Stimulated activated memory B cell treated with anti-CD40 and anti-IgM and Interleukin-4, amounts not matched to agents 10 μg/mL and 1 μg/mL and 100 μg/mL, for 72 hours (primary cell): ENCODE data around the gene RCAN3.
"Not testable (repeated sequence)": the region's sequence is repeated elsewhere in the genome, so short reads cannot be mapped to it uniquely, and the experiment has no call there.

Experiments
- ATAC-seq: fragments of 150-1000 bp; cut with Tn5 transposase; 2 replicates; pipeline ENCODE4 v1.10.0; 2021
- H3K27ac Mint-ChIP-seq: one replicate; pipeline ENCODE4 v1.8.0; 2022; ENCODE audit warnings: mild to moderate bottlenecking, mixed read lengths
- H3K27me3 Mint-ChIP-seq: one replicate; pipeline ENCODE4 v1.8.0; 2022; ENCODE audit warnings: mixed read lengths
- H3K36me3 Mint-ChIP-seq: one replicate; pipeline ENCODE4 v1.8.0; 2022; ENCODE audit warnings: mixed read lengths
- H3K4me1 Mint-ChIP-seq: one replicate; pipeline ENCODE4 v1.8.0; 2022; ENCODE audit warnings: mixed read lengths
- H3K4me3 Mint-ChIP-seq: one replicate; pipeline ENCODE4 v1.8.0; 2022; ENCODE audit warnings: mild to moderate bottlenecking, moderate library complexity, mixed read lengths
- H3K9me3 Mint-ChIP-seq: one replicate; pipeline ENCODE4 v1.8.0; 2022; ENCODE audit warnings: mixed read lengths

RCAN3 gene

GRCh38 chr1:24547195-24547594 is 44.6 kb downstream of the RCAN3 start:
- ATAC-seq = no peak
- no peaks in the 10 kb centered on the region for H3K36me3 Mint-ChIP-seq
- no peaks in the 10 kb centered on the region for H3K27me3 Mint-ChIP-seq
- H3K4me1 Mint-ChIP-seq = peaks cover 21% of the 10 kb centered on the region
- no peak overlapping the region for H3K4me3 Mint-ChIP-seq
- H3K27ac Mint-ChIP-seq = peak overlapping the region; percentile 77
- no peaks in the 10 kb centered on the region for H3K9me3 Mint-ChIP-seq

GRCh38 chr1:24548070-24548469 is 45.4 kb downstream of the RCAN3 start:
- ATAC-seq = no peak
- Mint-ChIP-seq H3K4me3 (no peak overlapping the region), H3K27ac (peak overlapping the region; percentile 77), H3K9me3 (no peaks in the 10 kb centered on the region), H3K36me3 (no peaks in the 10 kb centered on the region), H3K27me3 (no peaks in the 10 kb centered on the region), H3K4me1 (peaks cover 20% of the 10 kb centered on the region)

GRCh38 chr1:24549210-24549609 is 46.6 kb downstream of the RCAN3 start:
- H3K9me3 Mint-ChIP-seq, H3K36me3 Mint-ChIP-seq, H3K4me3 Mint-ChIP-seq, ATAC-seq, H3K27me3 Mint-ChIP-seq: not testable (repeated sequence)
- H3K27ac Mint-ChIP-seq = peak overlapping the region; percentile 77
- peaks cover 20% of the 10 kb centered on the region for H3K4me1 Mint-ChIP-seq

- Mint-ChIP-seq H3K9me3 (no peaks in the 10 kb centered on the region), H3K4me3 (no peak overlapping the region), H3K36me3 (no peaks in the 10 kb centered on the region), H3K27me3 (peaks cover 10% of the 10 kb centered on the region), H3K4me1 (peaks cover 27% of the 10 kb centered on the region), H3K27ac (no peak overlapping the region)
- no peak for ATAC-seq
Observed at GRCh38 chr1:24551290-24551959, 48.8 kb downstream of the RCAN3 start.

GRCh38 chr1:24551960-24552571 is 49.4 kb downstream of the RCAN3 start:
- no peak for ATAC-seq
- Mint-ChIP-seq H3K4me1 (peaks cover 27% of the 10 kb centered on the region), H3K27me3 (peaks cover 16% of the 10 kb centered on the region), H3K4me3 (no peak overlapping the region), H3K36me3 (no peaks in the 10 kb centered on the region), H3K27ac (peak overlapping the region; percentile 8), H3K9me3 (no peaks in the 10 kb centered on the region)

GRCh38 chr1:24553931-24554330 is 51.3 kb downstream of the RCAN3 start:
- H3K27me3 Mint-ChIP-seq = peaks cover 26% of the 10 kb centered on the region
- H3K9me3 Mint-ChIP-seq = no peaks in the 10 kb centered on the region
- no peak overlapping the region for H3K4me3 Mint-ChIP-seq
- peaks cover 21% of the 10 kb centered on the region for H3K4me1 Mint-ChIP-seq
- no peak overlapping the region for H3K27ac Mint-ChIP-seq
- no peaks in the 10 kb centered on the region for H3K36me3 Mint-ChIP-seq
- no peak for ATAC-seq

GRCh38 chr1:24554714-24555113 is 52.1 kb downstream of the RCAN3 start:
- Mint-ChIP-seq H3K4me1 (peaks cover 19% of the 10 kb centered on the region), H3K27ac (no peak overlapping the region), H3K36me3 (no peaks in the 10 kb centered on the region), H3K9me3 (no peaks in the 10 kb centered on the region), H3K27me3 (peaks cover 26% of the 10 kb centered on the region), H3K4me3 (no peak overlapping the region)
- ATAC-seq = no peak

GRCh38 chr1:24555591-24556413 is 53.2 kb downstream of the RCAN3 start, which contains the start of gene NCMAP:
Gene NCMAP (plus strand): TSS chr1:24556087. CDS start chr1:24595431, 39,344 bp downstream.
- peak; percentile 61 for ATAC-seq
- no peaks in the 10 kb centered on the region for H3K36me3 Mint-ChIP-seq
- peaks cover 19% of the 10 kb centered on the region for H3K4me1 Mint-ChIP-seq
- peaks cover 26% of the 10 kb centered on the region for H3K27me3 Mint-ChIP-seq
- peak within 1 kb of the TSS; percentile 59 for H3K4me3 Mint-ChIP-seq
- H3K27ac Mint-ChIP-seq = peak within 1 kb of the TSS; percentile 56
- no peaks in the 10 kb centered on the region for H3K9me3 Mint-ChIP-seq

- no peak overlapping the region for H3K27ac Mint-ChIP-seq
- peaks cover 26% of the 10 kb centered on the region for H3K27me3 Mint-ChIP-seq
- no peak for ATAC-seq
- H3K36me3 Mint-ChIP-seq = no peaks in the 10 kb centered on the region
- H3K9me3 Mint-ChIP-seq = no peaks in the 10 kb centered on the region
- H3K4me3 Mint-ChIP-seq = peak overlapping the region; percentile 20
- H3K4me1 Mint-ChIP-seq = peaks cover 19% of the 10 kb centered on the region
Observed at GRCh38 chr1:24556414-24556795, 53.8 kb downstream of the RCAN3 start.

GRCh38 chr1:24557220-24557619 is 54.6 kb downstream of the RCAN3 start:
- Mint-ChIP-seq H3K27ac (no peak overlapping the region), H3K9me3 (no peaks in the 10 kb centered on the region), H3K36me3 (no peaks in the 10 kb centered on the region), H3K4me1 (peaks cover 19% of the 10 kb centered on the region), H3K27me3 (peaks cover 26% of the 10 kb centered on the region), H3K4me3 (no peak overlapping the region)
- ATAC-seq = no peak

- Mint-ChIP-seq H3K27me3 (peaks cover 26% of the 10 kb centered on the region), H3K9me3 (no peaks in the 10 kb centered on the region), H3K4me3 (no peak overlapping the region), H3K27ac (no peak overlapping the region), H3K4me1 (peaks cover 19% of the 10 kb centered on the region), H3K36me3 (no peaks in the 10 kb centered on the region)
- no peak for ATAC-seq
Observed at GRCh38 chr1:24557711-24558131, 55.1 kb downstream of the RCAN3 start.

GRCh38 chr1:24558455-24558854 is 55.8 kb downstream of the RCAN3 start:
- no peak overlapping the region for H3K4me3 Mint-ChIP-seq
- no peak overlapping the region for H3K27ac Mint-ChIP-seq
- H3K4me1 Mint-ChIP-seq = peaks cover 19% of the 10 kb centered on the region
- H3K9me3 Mint-ChIP-seq = no peaks in the 10 kb centered on the region
- no peak for ATAC-seq
- H3K27me3 Mint-ChIP-seq = peaks cover 26% of the 10 kb centered on the region
- no peaks in the 10 kb centered on the region for H3K36me3 Mint-ChIP-seq

- H3K36me3 Mint-ChIP-seq = no peaks in the 10 kb centered on the region
- no peak overlapping the region for H3K27ac Mint-ChIP-seq
- no peaks in the 10 kb centered on the region for H3K9me3 Mint-ChIP-seq
- peaks cover 26% of the 10 kb centered on the region for H3K27me3 Mint-ChIP-seq
- peaks cover 19% of the 10 kb centered on the region for H3K4me1 Mint-ChIP-seq
- H3K4me3 Mint-ChIP-seq = no peak overlapping the region
- peak; percentile 13 for ATAC-seq
Observed at GRCh38 chr1:24558902-24559791, 56.5 kb downstream of the RCAN3 start.

- no peak for ATAC-seq
- Mint-ChIP-seq H3K4me3 (no peak overlapping the region), H3K27ac (no peak overlapping the region), H3K27me3 (peaks cover 22% of the 10 kb centered on the region), H3K4me1 (peaks cover 17% of the 10 kb centered on the region), H3K9me3 (no peaks in the 10 kb centered on the region), H3K36me3 (no peaks in the 10 kb centered on the region)
Observed at GRCh38 chr1:24560361-24560760, 57.7 kb downstream of the RCAN3 start.

- Mint-ChIP-seq H3K36me3 (no peaks in the 10 kb centered on the region), H3K27ac (no peak overlapping the region), H3K9me3 (no peaks in the 10 kb centered on the region), H3K4me1 (peaks cover 13% of the 10 kb centered on the region), H3K27me3 (peaks cover 8% of the 10 kb centered on the region), H3K4me3 (no peak overlapping the region)
- ATAC-seq = no peak
Observed at GRCh38 chr1:24562625-24563024, 60.0 kb downstream of the RCAN3 start.
